H1 (cell line): ENCODE measurements around the gene PATJ. TPM values are rescaled to one million over a fixed set of nuclear protein-coding genes. Genes with fewer than 3 reads are reported as not detected.

Experiments used
- CTCF ChIA-PET: fragments of 300-600 bp; sonication (Branson Sonifier 250); formaldehyde crosslinking; loops from one replicate; lab custom pipeline; 2021; ENCODE audit not compliant: partially characterized antibody; lab: Charles Lee
- POLR2A ChIA-PET: fragments of 300-600 bp; sonication (Branson Sonifier 250); formaldehyde crosslinking; loops from one replicate; lab custom pipeline; 2021; ENCODE audit warnings: inconsistent platforms; ENCODE audit not compliant: partially characterized antibody; lab: Charles Lee
- DNase-seq, 2 experiments: peaks; one replicate each; pipeline versions ENCODE4 v3.0.0 to v3.0.0-alpha.2; 2010 to 2022; ENCODE audit warnings: low spot score in 2 of 2, low read depth in 1 of 2, mixed read lengths in 1 of 2
- FAIRE-seq: peaks from 2 replicates; lab custom pipeline; 2011; peaks lifted over from hg19 to GRCh38; lab: Jason Lieb, UNC
- H2AFZ ChIP-seq: 2 replicates; pipeline ENCODE4 v1.8.1; 2012; ENCODE audit warnings: low read length, inconsistent platforms
- H2AK5ac ChIP-seq: 2 replicates; pipeline ENCODE4 v1.6.1; 2013; ENCODE audit warnings: low read depth, low read length
- H2BK120ac ChIP-seq: replicated peaks from 2 replicates; pipeline ENCODE3; 2013; ENCODE audit warnings: low read depth, low read length, inconsistent platforms
- H2BK12ac ChIP-seq: 2 replicates; pipeline ENCODE4 v1.6.1; 2013; ENCODE audit warnings: low read depth, low read length
- H2BK15ac ChIP-seq: 2 replicates; pipeline ENCODE4 v1.6.1; 2013; ENCODE audit warnings: low read length
- H2BK20ac ChIP-seq: 2 replicates; pipeline ENCODE4 v1.6.1; 2013; ENCODE audit warnings: low read length
- H2BK5ac ChIP-seq: 2 replicates; pipeline ENCODE4 v1.6.1; 2013; ENCODE audit warnings: low read depth, low read length
- H3K14ac ChIP-seq: 2 replicates; pipeline ENCODE4 v1.6.1; 2013; ENCODE audit warnings: inconsistent platforms; ENCODE audit not compliant: insufficient read length
- H3K18ac ChIP-seq: 2 replicates; pipeline ENCODE4 v1.6.1; 2013; ENCODE audit warnings: low read length; ENCODE audit errors: extremely low read depth
- H3K23ac ChIP-seq: 2 replicates; pipeline ENCODE4 v1.6.1; 2013; ENCODE audit warnings: inconsistent platforms; ENCODE audit not compliant: insufficient read length
- H3K23me2 ChIP-seq: 2 replicates; pipeline ENCODE4 v1.6.1; 2013; ENCODE audit warnings: low read depth, low read length
- H3K27ac ChIP-seq: 2 replicates; pipeline ENCODE4 v1.6.1; 2011; ENCODE audit warnings: low read depth, low read length, inconsistent platforms
- H3K27me3 ChIP-seq, 4 experiments: replicated peaks in 1 of 4; 1 replicate in 1 of 4; 2 replicates in 3 of 4; pipeline versions ENCODE4 v1.6.1 to v1.8.1; 2011 to 2013; ENCODE audit warnings: low read length in 3 of 4, mild to moderate bottlenecking in 3 of 4, inconsistent platforms in 2 of 4, mixed read lengths in 2 of 4, moderate library complexity in 1 of 4; ENCODE audit not compliant: control insufficient read depth in 3 of 4, insufficient read depth in 3 of 4; ENCODE audit errors: extremely low read depth in 1 of 4
- H3K36me3 ChIP-seq, 4 experiments: 2 replicates each; pipeline versions ENCODE4 v1.6.1 to v1.8.1; 2011 to 2013; ENCODE audit warnings: mild to moderate bottlenecking in 4 of 4, low read length in 3 of 4, moderate library complexity in 2 of 4, control low read depth in 1 of 4, inconsistent platforms in 1 of 4; ENCODE audit not compliant: insufficient read depth in 4 of 4, control insufficient read depth in 2 of 4
- H3K4ac ChIP-seq: replicated peaks from 2 replicates; pipeline ENCODE3; 2013; ENCODE audit warnings: low read length, low read depth, mixed read lengths, inconsistent platforms; ENCODE audit not compliant: insufficient read length
- H3K4me1 ChIP-seq, 4 experiments: replicated peaks in 1 of 4; 1 replicate in 1 of 4; 2 replicates in 3 of 4; pipeline versions ENCODE4 v1.6.1 to v1.8.1; 2011 to 2013; ENCODE audit warnings: low read length in 3 of 4, inconsistent platforms in 2 of 4, mixed read lengths in 1 of 4; ENCODE audit not compliant: insufficient read depth in 4 of 4, control insufficient read depth in 3 of 4
- H3K4me2 ChIP-seq, 2 experiments: 2 replicates each; pipeline versions ENCODE4 v1.6.1 to v1.8.1; 2011 to 2013; ENCODE audit warnings: low read depth in 2 of 2, low read length in 2 of 2, control low read depth in 1 of 2, inconsistent platforms in 1 of 2, mild to moderate bottlenecking in 1 of 2; ENCODE audit not compliant: insufficient read depth in 1 of 2
- H3K4me3 ChIP-seq, 4 experiments: fragments of 200-600, 300-600 bp in 1 of 4; sonication (generic), shearing (Covaris generic), sonication (Bioruptor Twin) in 1 of 4; 2 replicates each; pipeline versions ENCODE4 v1.5.1 to v1.8.1; 2011 to 2016; ENCODE audit warnings: low read length in 4 of 4, low read depth in 3 of 4, control low read depth in 2 of 4, inconsistent platforms in 2 of 4, mild to moderate bottlenecking in 2 of 4, mixed read lengths in 1 of 4, moderate library complexity in 1 of 4; ENCODE audit not compliant: insufficient read depth in 2 of 4; ENCODE audit errors: extremely low read depth in 1 of 4
- H3K56ac ChIP-seq: replicated peaks from 2 replicates; pipeline ENCODE3; 2013; ENCODE audit warnings: low read depth, mild to moderate bottlenecking, mixed read lengths, low read length, inconsistent platforms; ENCODE audit not compliant: insufficient read length
- H3K79me1 ChIP-seq: 2 replicates; pipeline ENCODE4 v1.6.1; 2013; ENCODE audit warnings: low read depth, low read length, control low read depth
- H3K79me2 ChIP-seq, 2 experiments: 2 replicates each; pipeline versions ENCODE4 v1.6.1 to v1.8.1; 2012 to 2013; ENCODE audit warnings: low read length in 2 of 2, mild to moderate bottlenecking in 2 of 2, inconsistent platforms in 1 of 2; ENCODE audit not compliant: insufficient read depth in 2 of 2, control insufficient read depth in 1 of 2
- H3K9ac ChIP-seq, 4 experiments: replicated peaks in 1 of 4; 1 replicate in 1 of 4; 2 replicates in 3 of 4; pipeline versions ENCODE4 v1.6.1 to v1.8.1; 2011 to 2013; ENCODE audit warnings: low read depth in 3 of 4, low read length in 3 of 4, control low read depth in 2 of 4, mild to moderate bottlenecking in 2 of 4, moderate library complexity in 2 of 4, inconsistent platforms in 1 of 4; ENCODE audit errors: extremely low read depth in 1 of 4
- H3K9me3 ChIP-seq, 2 experiments: 2 replicates each; pipeline versions ENCODE4 v1.6.1 to v1.8.1; 2012 to 2013; ENCODE audit warnings: mild to moderate bottlenecking in 2 of 2, moderate library complexity in 2 of 2, control low read depth in 1 of 2, inconsistent platforms in 1 of 2, low read depth in 1 of 2, low read length in 1 of 2, mixed read lengths in 1 of 2; ENCODE audit not compliant: insufficient read depth in 2 of 2
- H4K20me1 ChIP-seq, 2 experiments: replicated peaks in 1 of 2; 2 replicates each; pipeline versions ENCODE3 to v1.8.1; 2011 to 2013; ENCODE audit warnings: inconsistent platforms in 2 of 2, low read length in 2 of 2, mild to moderate bottlenecking in 1 of 2; ENCODE audit not compliant: insufficient read depth in 2 of 2, control insufficient read depth in 1 of 2
- H4K5ac ChIP-seq: 2 replicates; pipeline ENCODE4 v1.6.1; 2013; ENCODE audit warnings: low read length, low read depth, mixed read lengths, inconsistent platforms; ENCODE audit not compliant: insufficient read length
- H4K8ac ChIP-seq: 2 replicates; pipeline ENCODE4 v1.8.0; 2013; ENCODE audit warnings: mild to moderate bottlenecking, moderate library complexity, low read length, inconsistent platforms; ENCODE audit not compliant: insufficient read depth; ENCODE audit errors: extremely low read depth
- H4K91ac ChIP-seq: replicated peaks from 2 replicates; pipeline ENCODE3; 2013; ENCODE audit warnings: low read length, mixed read lengths, inconsistent platforms; ENCODE audit not compliant: insufficient read length
- ASH2L ChIP-seq: fragments of 200-600, 300-600 bp; sonication (generic); IDR thresholded peaks from one replicate; pipeline ENCODE4 v1.7.1; 2017; ENCODE audit warnings: low read length
- NANOG ChIP-seq: IDR thresholded peaks from 2 replicates; pipeline ENCODE4 v1.6.1; 2011; ENCODE audit warnings: low read length, low read depth, mild to moderate bottlenecking, inconsistent platforms; ENCODE audit not compliant: insufficient read depth, poor library complexity, severe bottlenecking
- POLR2A ChIP-seq, 2 experiments: IDR thresholded peaks; 1 replicate in 1 of 2; 2 replicates in 1 of 2; pipeline ENCODE4 v1.6.1; 2011; ENCODE audit warnings: low read depth in 2 of 2, low read length in 2 of 2, mild to moderate bottlenecking in 2 of 2; ENCODE audit errors: control extremely low read depth in 1 of 2
- SAP30 ChIP-seq: fragments of 300-600 bp; sonication (generic); IDR thresholded peaks from 2 replicates; pipeline ENCODE4 v1.7.1; 2012; ENCODE audit warnings: low read length, moderate library complexity, mild to moderate bottlenecking, inconsistent platforms; ENCODE audit not compliant: insufficient read depth, insufficient replicate concordance
- SIX5 ChIP-seq: IDR thresholded peaks from 2 replicates; pipeline ENCODE4 v1.6.1; 2011; ENCODE audit warnings: mild to moderate bottlenecking, low read depth, low read length
- TAF1 ChIP-seq: IDR thresholded peaks from 2 replicates; pipeline ENCODE4 v1.6.1; 2011; ENCODE audit warnings: mild to moderate bottlenecking, low read depth, low read length
- TBP ChIP-seq: IDR thresholded peaks from 2 replicates; pipeline ENCODE4 v1.6.1; 2011; ENCODE audit warnings: low read depth, low read length, improper control_type of control experiment
- TEAD4 ChIP-seq: IDR thresholded peaks from 2 replicates; pipeline ENCODE4 v1.6.1; 2012; ENCODE audit warnings: low read depth, low read length, inconsistent platforms, mixed read lengths
- YY1 ChIP-seq: IDR thresholded peaks from 2 replicates; pipeline ENCODE4 v1.6.1; 2011; ENCODE audit warnings: low read depth, mild to moderate bottlenecking, low read length
- WGBS, 2 experiments: shearing (Covaris generic) in 1 of 2; methylation state at CpG; one replicate each; pipeline versions ENCODE4 v1.1.6 to v1.1.7; 2013 to 2015; ENCODE audit warnings: low lambda C conversion rate in 2 of 2, mixed read lengths in 2 of 2, inconsistent platforms in 1 of 2, low coverage in 1 of 2, missing lambda C conversion rate in 1 of 2; ENCODE audit not compliant: insufficient replicate concordance in 2 of 2, insufficient coverage in 1 of 2, insufficient read length in 1 of 2; ENCODE audit errors: extremely low coverage in 1 of 2, missing lambda C conversion rate in 1 of 2; 5-methylcytosine and 5-hydroxymethylcytosine counted together
- polyA plus RNA-seq, 7 experiments: library from polyadenylated mRNA; depleted of rRNA in 3 of 7; stranded (reverse) in 5 of 7; unstranded in 2 of 7; fragments of >200 nt in 5 of 7; fragments of 200-250 nt in 2 of 7; gene quantifications; 1 replicate in 5 of 7; 2 replicates in 1 of 7; 4 replicates in 1 of 7; pipeline versions ENCODE4 v1.2.1 to v1.2.3, GENCODE V29; 2011 to 2013; ENCODE audit warnings: missing spikeins in 2 of 7, mixed read lengths in 2 of 7
- total RNA-seq: library from RNA; stranded (reverse); fragmentation: NEBNext Ultra II Directional; extraction: Animal tissue kit (Norgen Biotek cat#: 25700); gene quantifications from 2 replicates; pipeline ENCODE4 v1.2.1, GENCODE V29; 2021
- TF ChIP-seq, protein P1 (sequence below): IDR thresholded peaks from 2 replicates; pipeline ENCODE4 v1.6.1; 2011; ENCODE audit warnings: low read depth, mild to moderate bottlenecking, low read length; ENCODE audit not compliant: insufficient read depth

PATJ gene
- total and polyA plus RNA-seq, 2 of the 8 experiments (the other 6 are each of a cell fraction or from before 2014, with no cell fraction given): 8.2 to 55.6 TPM

DNA sequence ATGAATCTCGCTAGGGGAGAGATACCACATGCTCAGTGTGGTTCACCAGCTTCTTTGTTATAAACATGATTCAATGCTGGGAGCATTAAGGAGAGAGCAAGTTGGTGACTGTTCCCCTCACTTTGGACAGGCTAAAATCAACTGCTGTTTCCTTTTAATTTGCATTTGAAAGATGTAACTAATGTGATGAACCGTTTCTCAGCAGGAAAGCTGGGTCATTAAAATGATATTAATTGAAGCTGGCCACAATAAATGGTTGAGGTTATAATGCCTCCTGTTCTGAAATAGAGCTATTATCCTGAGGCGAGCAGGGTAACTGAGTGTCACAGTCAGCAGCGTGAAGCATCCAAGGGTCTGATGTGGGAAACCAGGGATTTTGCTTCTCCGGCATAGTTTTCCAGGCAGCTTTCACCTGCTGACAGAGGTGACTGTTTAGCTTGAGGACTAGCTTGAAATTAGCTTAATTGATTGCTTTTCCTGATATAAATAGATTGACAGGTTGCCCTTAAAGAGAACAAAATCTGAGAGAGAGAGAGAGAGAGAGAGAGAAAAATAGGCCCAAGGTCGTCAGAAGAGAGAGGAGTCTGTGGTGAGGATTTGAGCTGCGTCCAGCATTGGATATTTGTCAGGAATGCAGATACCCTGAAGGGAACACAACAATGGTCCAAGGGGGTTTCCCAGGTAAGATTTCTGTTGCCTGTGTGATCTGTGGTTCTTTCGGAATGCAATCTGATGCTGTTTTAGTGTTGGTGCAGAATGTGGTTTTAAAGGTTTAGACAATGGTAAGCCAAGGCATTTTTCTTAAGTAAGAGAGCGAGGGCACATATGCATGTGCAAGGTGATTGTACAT is 209.7 kb downstream of the PATJ start:
- H3K4ac ChIP-seq: no peak overlapping the region
- no peak overlapping the region for H3K14ac ChIP-seq
- H2AK5ac ChIP-seq: no peak overlapping the region
- no peak overlapping the region for H3K23ac ChIP-seq
- peak; percentile 88 for FAIRE-seq
- peaks cover 7 to 27% (median 23%) of the 10 kb centered on the region in 4 experiments; a peak in 5 of 7 replicates for H3K4me1 ChIP-seq
- H3K4me3 ChIP-seq: peak overlapping the region in 3 of 4 experiments; percentile 4 to 36 (median 30); a peak in 4 of 8 replicates
- no peaks in the 10 kb centered on the region; a peak in 1 of 8 replicates for H3K36me3 ChIP-seq
- no peak overlapping the region for H3K56ac ChIP-seq
- peak overlapping the region; percentile 40 for H4K5ac ChIP-seq
- H2BK120ac ChIP-seq: no peak overlapping the region
- no peaks in the 10 kb centered on the region for H3K27me3 ChIP-seq
- peak overlapping the region; percentile 28; the same call in 1 of the 2 replicates for H3K18ac ChIP-seq
- peak overlapping the region; percentile 80 for H3K27ac ChIP-seq
- peak overlapping the region; percentile 55 for H2BK20ac ChIP-seq
- no peaks in the 10 kb centered on the region for H3K79me2 ChIP-seq
- no peak overlapping the region; the same call in 1 of the 2 replicates for H2BK15ac ChIP-seq
- ChIA-PET CTCF (interaction anchor here (0.8 to 4.1 kb wide), 16 partner anchors 16 to 224 kb away, joined by 3 to 25 read pairs (median 5); no protein-coding TSS in a partner anchor), POLR2A (interaction anchor here (0.6 to 2.0 kb wide), 13 partner anchors 9 to 245 kb away, joined by 3 to 13 read pairs (median 4); no protein-coding TSS in a partner anchor)
- no peaks in the 10 kb centered on the region for H3K79me1 ChIP-seq
- H3K4me2 ChIP-seq: peak overlapping the region; percentile 46 to 75
- peak overlapping the region; percentile 76; the same call in 1 of the 2 replicates for H2BK5ac ChIP-seq
- no peaks in the 10 kb centered on the region for H3K23me2 ChIP-seq
- H2AFZ ChIP-seq: no peak overlapping the region
- DNase-seq: no peak
- H3K9me3 ChIP-seq: no peaks in the 10 kb centered on the region
- peak overlapping the region in 2 of 4 experiments; percentile 4 to 15; a peak in 1 of 7 replicates for H3K9ac ChIP-seq
- no peak overlapping the region for H2BK12ac ChIP-seq
- H4K20me1 ChIP-seq: no peaks in the 10 kb centered on the region
- WGBS, 2 experiments: 20% methylated on average over 9 of the region's 9 CpGs; no CpG with 5 or more reads in 1 of the 2 experiments
- no peak overlapping the region for H4K8ac ChIP-seq
- no peak overlapping the region for H4K91ac ChIP-seq
- TF ChIP-seq SAP30: no peak
- peak; percentile 38 for TF ChIP-seq NANOG
- no peak for TF ChIP-seq YY1
- TF ChIP-seq TEAD4: peak; percentile 85
- peak; percentile 29; the same call in 1 of the 2 replicates for TF ChIP-seq TAF1
- TF ChIP-seq POLR2A (IDR thresholded peaks at IDR 0.05; ENCODE audit: control extremely low read depth in 1 of 2, low read depth in 2 of 2, low read length in 2 of 2): peak in 1 of 2 experiments; percentile 73; a peak in 1 of 3 replicates
- TF ChIP-seq, protein P1, sequence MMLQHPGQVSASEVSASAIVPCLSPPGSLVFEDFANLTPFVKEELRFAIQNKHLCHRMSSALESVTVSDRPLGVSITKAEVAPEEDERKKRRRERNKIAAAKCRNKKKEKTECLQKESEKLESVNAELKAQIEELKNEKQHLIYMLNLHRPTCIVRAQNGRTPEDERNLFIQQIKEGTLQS: no peak
- TF ChIP-seq SIX5: no peak
- TF ChIP-seq TBP: 0 out of 2 replicates have a peak, but pooled peaks have one; percentile 23
- peak; percentile 59 for TF ChIP-seq ASH2L
